GM12874 (cell line): ENCODE results near the gene SAP30BP.

Experiments used
- TF ChIP-seq, protein P1 (sequence below): IDR thresholded peaks from 2 replicates; pipeline ENCODE4 v1.5.1; 2011; ENCODE audit warnings: low read depth, mild to moderate bottlenecking, control low read depth, low read length, moderate library complexity; ENCODE audit not compliant: insufficient read depth

Gene SAP30BP

GRCh38 chr17:75749545-75750389, 82.6 kb downstream of the SAP30BP start:
- TF ChIP-seq, protein P1, sequence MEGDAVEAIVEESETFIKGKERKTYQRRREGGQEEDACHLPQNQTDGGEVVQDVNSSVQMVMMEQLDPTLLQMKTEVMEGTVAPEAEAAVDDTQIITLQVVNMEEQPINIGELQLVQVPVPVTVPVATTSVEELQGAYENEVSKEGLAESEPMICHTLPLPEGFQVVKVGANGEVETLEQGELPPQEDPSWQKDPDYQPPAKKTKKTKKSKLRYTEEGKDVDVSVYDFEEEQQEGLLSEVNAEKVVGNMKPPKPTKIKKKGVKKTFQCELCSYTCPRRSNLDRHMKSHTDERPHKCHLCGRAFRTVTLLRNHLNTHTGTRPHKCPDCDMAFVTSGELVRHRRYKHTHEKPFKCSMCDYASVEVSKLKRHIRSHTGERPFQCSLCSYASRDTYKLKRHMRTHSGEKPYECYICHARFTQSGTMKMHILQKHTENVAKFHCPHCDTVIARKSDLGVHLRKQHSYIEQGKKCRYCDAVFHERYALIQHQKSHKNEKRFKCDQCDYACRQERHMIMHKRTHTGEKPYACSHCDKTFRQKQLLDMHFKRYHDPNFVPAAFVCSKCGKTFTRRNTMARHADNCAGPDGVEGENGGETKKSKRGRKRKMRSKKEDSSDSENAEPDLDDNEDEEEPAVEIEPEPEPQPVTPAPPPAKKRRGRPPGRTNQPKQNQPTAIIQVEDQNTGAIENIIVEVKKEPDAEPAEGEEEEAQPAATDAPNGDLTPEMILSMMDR, result peak; percentile 97

DNA sequence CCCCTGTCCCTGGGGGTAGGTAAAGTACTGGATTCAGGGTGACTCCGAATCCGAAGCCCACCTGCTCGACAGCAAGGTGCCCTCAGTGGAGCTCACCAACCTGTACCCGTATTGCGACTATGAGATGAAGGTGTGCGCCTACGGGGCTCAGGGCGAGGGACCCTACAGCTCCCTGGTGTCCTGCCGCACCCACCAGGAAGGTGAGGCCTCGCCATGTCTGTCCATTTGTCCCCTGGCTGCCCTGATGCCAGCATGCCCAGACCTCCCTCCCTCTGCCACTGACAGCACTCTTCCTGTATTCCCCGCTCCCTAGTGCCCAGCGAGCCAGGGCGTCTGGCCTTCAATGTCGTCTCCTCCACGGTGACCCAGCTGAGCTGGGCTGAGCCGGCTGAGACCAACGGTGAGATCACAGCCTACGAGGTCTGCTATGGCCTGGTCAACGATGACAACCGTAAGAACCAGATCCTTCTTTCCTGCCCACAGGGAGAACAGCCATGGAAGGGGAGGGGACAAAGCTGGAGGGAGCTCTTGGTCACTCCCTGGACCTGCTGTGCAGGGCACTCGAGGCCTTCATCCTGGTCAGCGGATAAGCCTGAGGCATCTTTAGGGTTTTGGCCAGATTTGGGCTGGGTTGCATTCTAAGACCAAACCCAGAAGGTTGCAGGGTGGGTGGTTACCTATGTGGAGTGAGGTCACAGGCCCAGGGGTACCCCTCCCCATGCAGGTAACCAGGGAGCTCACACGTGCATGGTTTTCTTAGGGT, 83.7 kb downstream of the SAP30BP start:
- TF ChIP-seq, protein P1, result no peak

GRCh38 chr17:75751676-75752404, 84.7 kb downstream of the SAP30BP start:
- TF ChIP-seq, protein P1, result no peak

DNA sequence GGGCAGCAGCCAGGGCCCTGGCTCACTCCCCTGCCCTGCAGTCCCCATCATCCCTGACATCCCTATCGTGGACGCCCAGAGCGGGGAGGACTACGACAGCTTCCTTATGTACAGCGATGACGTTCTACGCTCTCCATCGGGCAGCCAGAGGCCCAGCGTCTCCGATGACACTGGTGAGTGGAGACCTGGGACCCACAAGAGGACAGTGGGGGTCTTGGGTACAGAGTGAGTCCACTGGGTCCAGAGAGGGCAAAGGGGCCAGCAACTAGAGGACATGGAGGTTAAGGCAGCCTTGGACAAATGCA, 85.2 kb downstream of the SAP30BP start:
- TF ChIP-seq, protein P1, result no peak

DNA sequence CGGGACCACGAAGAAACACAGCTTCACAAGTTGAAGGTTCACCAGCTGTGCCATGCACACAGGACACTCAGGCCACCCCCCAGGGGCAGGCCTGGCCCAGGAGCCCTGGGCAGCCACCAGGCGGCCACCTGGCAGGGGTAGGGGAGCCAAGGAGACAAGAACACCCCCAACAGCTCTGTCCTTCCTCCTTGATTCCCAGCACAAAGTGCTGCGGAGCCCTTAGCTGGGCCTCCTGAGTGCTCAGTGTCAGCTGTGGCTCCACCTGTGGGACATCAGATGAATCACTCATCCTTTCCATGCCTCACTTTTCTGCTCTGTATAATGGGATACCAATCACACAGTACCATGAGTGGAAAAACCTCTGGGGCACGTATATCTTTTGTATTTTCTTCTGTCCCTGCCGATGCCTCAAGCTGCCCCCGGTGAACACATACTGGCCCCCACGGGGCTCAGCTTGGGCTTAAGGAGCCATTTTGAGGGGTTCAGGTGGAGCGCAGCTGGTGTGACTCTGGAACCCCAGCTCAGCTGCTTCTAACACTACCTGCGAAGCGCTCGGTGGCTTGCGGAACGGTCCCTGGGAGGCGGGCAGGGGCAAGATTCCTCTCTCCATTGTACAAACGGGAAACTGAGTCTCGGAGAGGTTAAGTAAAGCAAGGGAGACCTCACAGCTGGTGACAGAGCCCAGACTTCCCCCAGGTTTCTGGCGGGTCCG, 85.8 kb downstream of the SAP30BP start:
- TF ChIP-seq, protein P1, result peak; percentile 60

GRCh38 chr17:75753514-75754377, 86.6 kb downstream of the SAP30BP start:
- TF ChIP-seq, protein P1, result peak; percentile 85
